Activated CD8-positive, alpha-beta memory T cell treated with anti-CD3 and anti-CD28 coated beads, Interleukin-2, amount 50 U/mL, for 48 hours (primary cell): Measurements from ENCODE around the gene CA6.
A peak's percentile ranks its signal among the peaks of the same experiment; 100 is the strongest.
"Not testable (repeated sequence)": the region's sequence is repeated elsewhere in the genome, so short reads cannot be mapped to it uniquely, and the experiment has no call there.

ENCODE experiments used
- DNase-seq: peaks from one replicate; pipeline ENCODE4 v3.0.0-alpha.2; 2020

The CA6 gene

GRCh38 chr1:8976338-8976737 is 30.7 kb downstream of the CA6 start:
- DNase-seq = no peak

- no peak for DNase-seq
Measured at GRCh38 chr1:8976896-8977450, 31.3 kb downstream of the CA6 start.

- DNase-seq = no peak
Measured at GRCh38 chr1:8980656-8981055, 35.0 kb downstream of the CA6 start.

GRCh38 chr1:8981169-8981568 is 35.5 kb downstream of the CA6 start:
- DNase-seq = no peak

DNA sequence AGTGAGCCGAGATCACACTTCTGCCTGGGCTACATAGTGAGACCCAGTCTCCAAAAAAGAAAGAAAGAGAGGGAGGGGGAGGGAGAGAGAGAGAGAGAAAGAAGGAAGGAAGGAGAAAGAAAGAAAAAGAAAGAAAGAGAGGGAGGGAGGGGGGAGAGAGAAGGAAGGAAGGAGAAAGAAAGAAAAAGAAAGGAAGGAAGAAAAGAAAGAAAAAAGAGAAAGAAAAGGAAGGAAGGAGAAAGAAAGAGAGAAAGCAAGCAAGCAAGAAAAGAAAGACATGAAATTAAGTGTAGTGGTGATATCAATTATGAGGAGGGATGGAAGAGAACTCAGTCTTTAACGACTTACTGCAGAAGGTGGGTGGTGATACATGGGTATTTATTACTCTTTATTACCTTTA is 38.5 kb downstream of the CA6 start:
- DNase-seq = no peak

DNA sequence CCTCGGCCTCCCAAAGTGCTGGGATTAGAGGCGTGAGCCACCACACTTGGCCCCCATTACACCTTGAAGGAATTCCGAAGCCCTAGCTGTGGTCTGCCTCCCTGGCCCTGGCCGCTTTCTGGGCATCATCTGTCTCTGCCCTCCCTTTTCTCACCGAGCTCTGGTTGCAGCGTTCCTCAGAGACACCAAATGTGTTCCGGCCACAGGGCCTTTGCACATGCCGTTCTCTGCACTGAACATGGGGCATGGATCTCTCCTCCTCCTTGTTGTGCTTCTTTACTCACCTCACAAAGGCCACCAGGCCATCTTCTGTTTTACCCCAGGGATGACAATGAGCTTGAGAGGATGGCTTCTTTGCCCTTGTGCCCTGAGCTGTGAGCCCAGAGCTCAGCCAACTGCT is 39.3 kb downstream of the CA6 start:
- DNase-seq = no peak

DNA sequence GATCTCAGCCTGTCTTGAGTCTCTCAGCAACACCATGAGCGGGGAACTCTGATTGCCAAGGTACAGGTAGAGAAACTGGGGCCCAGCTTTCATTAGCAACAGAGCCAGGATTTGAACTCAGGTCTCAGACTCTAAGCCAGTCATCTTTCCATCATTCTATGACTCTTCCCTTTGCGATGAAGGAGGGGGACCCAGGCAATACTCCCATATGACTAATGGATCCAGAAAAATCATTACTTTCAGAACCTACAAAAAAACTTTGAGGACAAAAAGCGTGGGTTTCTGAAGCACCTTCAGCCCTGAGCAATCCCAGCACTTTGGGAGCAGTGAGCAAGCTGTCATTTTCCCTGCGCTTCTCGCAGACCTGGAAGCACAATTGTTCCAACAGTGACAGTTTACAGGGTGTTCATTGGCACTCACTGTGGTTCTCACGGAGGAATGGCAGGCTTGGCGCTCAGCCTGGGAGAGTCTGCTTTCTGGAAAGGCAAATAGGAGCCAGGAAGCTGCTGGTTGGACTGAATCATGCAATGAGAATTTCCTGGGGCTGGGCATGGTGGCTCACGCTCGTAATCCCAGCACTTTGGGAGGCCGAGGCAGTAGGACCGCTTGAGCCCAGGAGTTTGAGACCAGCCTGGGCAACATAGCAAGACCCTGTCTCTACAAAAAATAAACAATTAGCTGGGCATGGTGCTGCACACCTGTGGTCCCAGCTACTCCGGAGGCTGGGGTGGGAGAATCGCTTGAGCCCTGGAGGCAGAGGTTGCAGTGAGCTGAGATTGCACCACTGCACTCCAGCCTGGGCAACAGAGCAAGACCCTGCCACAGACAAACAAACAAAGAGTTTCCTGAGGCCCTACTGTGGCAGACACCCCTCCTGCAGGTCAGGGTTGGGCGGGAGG is 40.5 kb downstream of the CA6 start:
- DNase-seq = no peak

DNA sequence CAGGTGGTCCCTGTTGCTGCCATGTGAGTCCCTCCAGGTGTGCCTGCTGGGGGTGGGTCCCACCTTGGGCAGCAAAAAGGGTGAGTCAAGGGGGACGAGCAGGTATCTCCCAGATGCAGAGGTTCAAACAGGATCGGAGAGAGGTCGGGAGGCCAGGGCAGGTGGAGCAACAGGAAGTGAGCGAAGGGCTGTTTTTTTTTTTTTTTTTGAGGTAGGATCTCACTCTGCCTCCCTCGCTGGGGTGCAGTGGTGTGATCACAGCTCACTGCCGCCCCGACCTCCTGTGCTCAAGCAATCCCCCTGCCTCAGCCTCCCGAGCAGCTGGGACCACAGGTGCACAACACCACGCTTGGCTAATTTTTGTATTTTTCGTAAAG is 41.1 kb downstream of the CA6 start:
- DNase-seq = peak; percentile 57

GRCh38 chr1:8987881-8988617 is 42.4 kb downstream of the CA6 start:
- peak; percentile 88 for DNase-seq

- DNase-seq = no peak
Measured at GRCh38 chr1:8988618-8988967, 42.9 kb downstream of the CA6 start.

DNA sequence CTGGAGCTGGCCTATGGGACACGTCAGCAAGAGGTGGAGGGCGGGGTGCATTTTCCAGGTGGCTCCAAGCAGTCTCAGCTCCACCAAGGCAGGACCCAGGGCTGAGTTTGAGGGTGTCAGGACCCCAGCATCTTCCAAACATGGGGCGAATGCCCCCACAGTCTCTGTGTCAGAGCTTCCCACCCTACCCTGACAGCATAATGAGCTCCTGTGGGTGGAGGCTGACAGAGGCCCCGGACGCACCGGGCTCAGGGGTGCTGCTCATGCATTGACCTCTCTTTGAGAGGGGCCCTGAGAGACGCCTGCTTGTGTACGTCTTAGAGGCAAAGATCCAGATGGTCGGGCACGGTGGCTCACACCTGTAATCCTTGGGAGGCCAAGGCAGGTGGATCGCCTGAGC is 43.4 kb downstream of the CA6 start:
- no peak for DNase-seq

DNA sequence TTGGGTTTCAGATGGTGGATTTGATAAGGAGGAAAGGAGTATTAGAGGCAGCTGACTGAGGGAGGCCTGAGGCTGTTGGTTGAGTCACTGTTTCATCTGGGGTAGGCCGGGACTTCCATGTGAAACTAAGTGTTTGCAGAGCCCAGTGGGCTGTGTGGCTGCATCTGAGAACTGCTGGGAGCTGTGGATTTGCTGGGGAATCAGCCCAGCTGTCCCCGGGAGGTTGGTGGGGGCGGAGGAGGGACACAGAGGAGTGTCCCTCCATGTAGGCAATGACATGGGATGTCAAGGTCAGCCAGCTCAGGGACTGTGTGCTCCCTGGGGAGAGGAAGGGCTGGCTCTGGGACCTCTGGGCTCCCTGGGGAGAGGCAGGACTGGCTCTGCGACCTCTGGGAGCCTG is 44.2 kb downstream of the CA6 start:
- DNase-seq = peak; percentile 57

GRCh38 chr1:8992936-8993687 is 47.4 kb downstream of the CA6 start:
- DNase-seq = no peak

- DNase-seq = not testable (repeated sequence)
Measured at GRCh38 chr1:8993962-8994675, 48.5 kb downstream of the CA6 start.

GRCh38 chr1:9001534-9002214 is 56.0 kb downstream of the CA6 start:
- DNase-seq = not testable (repeated sequence)

GRCh38 chr1:9002215-9002560 is 56.5 kb downstream of the CA6 start:
- not testable (repeated sequence) for DNase-seq

- DNase-seq = peak; percentile 57
Measured at GRCh38 chr1:9004031-9004699, 58.5 kb downstream of the CA6 start.

DNA sequence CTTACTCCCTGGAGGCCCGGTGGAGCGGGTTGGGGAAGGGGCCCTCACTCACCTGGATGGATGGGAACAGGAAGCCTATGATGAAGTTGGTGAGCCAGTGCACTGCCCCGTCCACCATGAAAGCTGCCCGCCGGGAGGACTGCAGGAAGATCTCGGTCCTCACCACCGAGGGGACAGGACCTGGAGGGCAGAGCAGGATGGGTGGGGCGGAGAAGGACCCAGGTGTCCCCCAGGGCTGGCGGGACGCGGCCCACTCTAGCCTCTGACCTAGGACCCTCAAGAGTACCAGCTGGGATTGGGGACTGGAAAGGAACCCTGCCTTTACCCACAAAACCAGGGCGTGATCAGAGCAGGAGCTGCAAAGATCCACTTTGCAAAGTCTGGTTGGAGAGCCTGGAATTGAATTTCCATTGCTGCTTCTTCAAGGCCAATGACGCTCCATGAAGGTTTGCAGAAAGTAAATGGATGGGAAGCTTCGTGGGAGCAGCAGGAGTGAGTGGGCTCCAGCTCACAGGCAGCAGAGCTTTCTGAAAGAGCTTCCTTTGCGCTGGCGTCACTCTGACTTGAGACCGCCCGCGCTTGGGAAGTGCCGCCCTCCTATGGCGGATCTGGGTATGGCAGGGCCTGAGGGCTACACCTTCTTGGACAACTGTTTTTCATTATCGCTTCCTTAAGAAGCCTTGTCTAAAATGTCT is 59.2 kb downstream of the CA6 start:
- peak; percentile 97 for DNase-seq

- DNase-seq = no peak
Measured at GRCh38 chr1:9005395-9005708, 59.7 kb downstream of the CA6 start.

GRCh38 chr1:9006956-9007615 is 61.4 kb downstream of the CA6 start:
- no peak for DNase-seq

DNA sequence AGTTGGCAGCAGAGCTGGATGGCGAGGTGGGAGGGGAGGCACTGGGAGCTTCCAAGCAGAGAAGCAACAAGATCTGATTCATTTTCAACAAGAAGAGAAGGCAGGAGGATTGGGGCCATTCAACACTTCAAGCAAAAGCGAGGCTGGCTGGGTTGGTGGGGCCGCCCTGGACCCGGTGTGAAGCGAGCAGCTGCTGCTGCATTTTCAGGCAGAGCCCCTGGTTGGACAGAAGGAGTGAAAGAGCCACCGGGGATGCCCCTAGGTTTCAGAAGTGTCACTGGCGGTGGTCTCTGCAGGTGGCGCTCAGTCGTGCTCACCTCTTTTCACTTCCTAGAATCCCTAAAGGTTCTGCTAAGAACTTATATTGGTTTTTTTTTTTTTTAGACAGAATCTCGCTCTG is 62.6 kb downstream of the CA6 start:
- DNase-seq = no peak
